GM12878 (cell line): ENCODE data around the gene CGREF1. TPM values are rescaled to one million over a fixed set of nuclear protein-coding genes. Genes with fewer than 3 reads are reported as not detected.

ENCODE experiments used
- CEBPB ChIP-seq, 2 experiments: fragments of 150-350 bp in 1 of 2; IDR thresholded peaks; 2 replicates each; pipeline ENCODE4 v1.6.1; 2012 to 2014; ENCODE audit warnings: low read depth in 2 of 2, low read length in 2 of 2, borderline replicate concordance in 1 of 2, inconsistent platforms in 1 of 2
- CTCF ChIP-seq, 3 experiments: IDR thresholded peaks in 2 of 3; conservative IDR thresholded peaks in 1 of 3; 2 replicates each; pipeline ENCODE4 v1.5.1; 2011; ENCODE audit warnings: low read depth in 3 of 3, low read length in 3 of 3, mild to moderate bottlenecking in 3 of 3, control low read depth in 2 of 3, moderate library complexity in 2 of 3, inconsistent platforms in 1 of 3, mixed read lengths in 1 of 3; ENCODE audit not compliant: control insufficient read depth in 2 of 3, insufficient read depth in 1 of 3; ENCODE audit errors: extremely low read depth in 1 of 3
- ETV6 ChIP-seq, 2 experiments: fragments of 450-650 bp in 1 of 2; IDR thresholded peaks in 1 of 2; conservative IDR thresholded peaks in 1 of 2; 2 replicates each; pipeline ENCODE4 v1.6.1; 2014; ENCODE audit warnings: antibody characterized with exemption in 1 of 2, borderline replicate concordance in 1 of 2, low read depth in 1 of 2, mild to moderate bottlenecking in 1 of 2, moderate library complexity in 1 of 2
- IRF3 ChIP-seq: fragments of 450-650 bp; IDR thresholded peaks from 2 replicates; pipeline ENCODE4 v1.6.1; 2014; ENCODE audit warnings: mild to moderate bottlenecking
- NFYA ChIP-seq: IDR thresholded peaks from 2 replicates; pipeline ENCODE4 v1.6.1; 2011; ENCODE audit warnings: low read depth, mild to moderate bottlenecking, low read length, improper control_type of control experiment, borderline replicate concordance
- SMAD5 ChIP-seq: IDR thresholded peaks from 2 replicates; pipeline ENCODE4 v1.6.1; 2016; ENCODE audit warnings: antibody characterized with exemption, low read depth
- TCF7 ChIP-seq: IDR thresholded peaks from 2 replicates; pipeline ENCODE4 v1.6.1; 2014; ENCODE audit warnings: antibody characterized with exemption, borderline replicate concordance
- ZNF207 ChIP-seq: fragments of 450-650 bp; IDR thresholded peaks from 2 replicates; pipeline ENCODE4 v1.6.1; 2014; ENCODE audit warnings: antibody characterized with exemption, mild to moderate bottlenecking, borderline replicate concordance
- ZNF274 ChIP-seq: IDR thresholded peaks from one replicate; pipeline ENCODE4 v1.8.0; 2011; ENCODE audit not compliant: insufficient read length, insufficient read depth
- polyA plus RNA-seq, 11 experiments: library from polyadenylated mRNA; depleted of rRNA in 4 of 11; unstranded in 6 of 11; stranded (reverse) in 5 of 11; fragments of >200 nt; fragmentation: Nextera tagmentation in 4 of 11; fragmentation: Illumina TruSeq in 1 of 11; extraction: Ambion mirVana in 4 of 11; extraction: Trizol in 1 of 11; gene quantifications; 1 replicate in 1 of 11; 2 replicates in 10 of 11; pipeline versions ENCODE4 v1.2.1 to v1.2.3, GENCODE V29; 2011 to 2016; ENCODE audit warnings: inconsistent platforms in 2 of 11, missing spikeins in 2 of 11, low read depth in 1 of 11
- total RNA-seq, 4 experiments: library from RNA; depleted of rRNA in 3 of 4; stranded (reverse); fragments of >200 nt in 3 of 4; fragmentation: Illumina TruSeq in 1 of 4; extraction: Trizol in 1 of 4; gene quantifications; 2 replicates each; pipeline versions ENCODE4 v1.2.1 to v1.2.3, GENCODE V29; 2013 to 2021

The CGREF1 gene
- total and polyA plus RNA-seq, 10 of the 15 experiments (the other 5 are each of a cell fraction or from before 2014, with no cell fraction given): 0.06 to 0.21 TPM; not detected in 8

- TF ChIP-seq ETV6 (conservative IDR thresholded peaks at IDR 0.05 in 1 of 2, IDR thresholded peaks at IDR 0.05 in 1 of 2; ENCODE audit: borderline replicate concordance in 1 of 2, low read depth in 1 of 2): no peak
- TF ChIP-seq NFYA: no peak
- TF ChIP-seq ZNF207: no peak
- TF ChIP-seq CEBPB (IDR thresholded peaks at IDR 0.05; ENCODE audit: borderline replicate concordance in 1 of 2, low read depth in 2 of 2, low read length in 2 of 2): no peak
- no peak for TF ChIP-seq IRF3
- TF ChIP-seq CTCF (IDR thresholded peaks at IDR 0.05 in 2 of 3, conservative IDR thresholded peaks at IDR 0.05 in 1 of 3; ENCODE audit: control insufficient read depth in 2 of 3, extremely low read depth in 1 of 3, insufficient read depth in 1 of 3, low read depth in 3 of 3, low read length in 3 of 3): no peak
- no peak for TF ChIP-seq SMAD5
- no peak for TF ChIP-seq TCF7
- no peak for TF ChIP-seq ZNF274
These were observed 34.4 kb downstream of the CGREF1 start (continued) for GRCh38 chr2:27084297-27085061.
